Measurements from ENCODE around the gene GBF1. TPM values are rescaled to one million over a fixed set of nuclear protein-coding genes. Genes with fewer than 3 reads are reported as not detected.

The GBF1 gene
- total RNA-seq, 2 donors from 2014 or later = 63.2 to 65.3 TPM

DNA sequence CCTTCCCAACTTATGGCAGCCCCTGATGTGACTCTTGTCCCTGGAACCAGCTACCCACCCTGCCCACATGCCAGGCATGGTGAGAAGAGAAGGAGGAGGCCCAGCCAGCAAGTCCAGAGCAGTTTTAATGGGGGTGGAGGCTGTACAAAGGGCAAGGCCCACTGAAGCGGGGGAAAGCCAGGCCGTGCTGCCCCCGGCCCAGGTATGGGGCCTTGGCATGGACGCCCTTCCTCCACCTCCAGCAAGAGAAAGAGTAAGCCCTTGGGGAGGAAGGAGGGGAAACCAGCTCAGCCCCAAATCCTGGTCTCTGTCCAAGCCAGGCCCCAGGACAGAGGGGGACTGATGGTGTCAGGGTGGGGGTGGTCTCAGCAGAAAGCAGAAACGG is 157.2 kb downstream of the GBF1 start:
- no peak overlapping the region for H3K27ac Mint-ChIP-seq
- peaks cover 22 to 48% of the 10 kb centered on the region in 2 donors for H3K4me1 Mint-ChIP-seq (ENCODE audit: low read depth in 2 of 2)
- no peaks in the 10 kb centered on the region for H3K9me3 Mint-ChIP-seq
- no peak for DNase-seq (ENCODE audit: low spot score)
- peaks cover 7% of the 10 kb centered on the region for H3K36me3 Mint-ChIP-seq
- H3K27me3 Mint-ChIP-seq = no peaks in the 10 kb centered on the region
- H3K4me3 Mint-ChIP-seq = no peak overlapping the region
- ATAC-seq = no peak

DNA sequence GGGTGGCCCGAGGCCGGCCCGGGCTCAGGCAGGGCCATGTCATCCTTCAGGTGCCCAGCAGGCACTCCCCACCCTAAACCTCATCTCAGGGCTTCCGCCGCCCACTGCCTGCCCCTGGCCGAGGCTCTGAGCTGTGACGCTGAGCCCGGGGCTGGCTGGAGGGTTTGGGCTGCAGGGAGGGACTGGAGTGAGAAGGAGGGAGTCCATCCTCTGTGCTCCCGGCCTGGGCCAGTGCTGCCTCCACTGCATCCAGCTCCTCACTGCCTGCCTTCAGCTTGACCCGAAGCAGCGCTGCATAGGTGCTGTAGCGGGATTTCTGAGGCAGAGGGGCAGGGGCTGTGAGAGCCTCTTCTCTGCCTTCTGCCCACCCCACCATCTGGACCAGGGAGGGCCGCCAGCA is 157.8 kb downstream of the GBF1 start:
- ATAC-seq = no peak
- Mint-ChIP-seq H3K27me3 (peaks cover under 1 to 2% of the 10 kb centered on the region in 2 donors), H3K27ac (no peak overlapping the region), H3K9me3 (no peaks in the 10 kb centered on the region), H3K4me1 (ENCODE audit: low read depth in 2 of 2) (peaks cover 18 to 48% of the 10 kb centered on the region in 2 donors), H3K36me3 (peaks cover 4% of the 10 kb centered on the region), H3K4me3 (no peak overlapping the region)
- DNase-seq (ENCODE audit: low spot score) = no peak

DNA sequence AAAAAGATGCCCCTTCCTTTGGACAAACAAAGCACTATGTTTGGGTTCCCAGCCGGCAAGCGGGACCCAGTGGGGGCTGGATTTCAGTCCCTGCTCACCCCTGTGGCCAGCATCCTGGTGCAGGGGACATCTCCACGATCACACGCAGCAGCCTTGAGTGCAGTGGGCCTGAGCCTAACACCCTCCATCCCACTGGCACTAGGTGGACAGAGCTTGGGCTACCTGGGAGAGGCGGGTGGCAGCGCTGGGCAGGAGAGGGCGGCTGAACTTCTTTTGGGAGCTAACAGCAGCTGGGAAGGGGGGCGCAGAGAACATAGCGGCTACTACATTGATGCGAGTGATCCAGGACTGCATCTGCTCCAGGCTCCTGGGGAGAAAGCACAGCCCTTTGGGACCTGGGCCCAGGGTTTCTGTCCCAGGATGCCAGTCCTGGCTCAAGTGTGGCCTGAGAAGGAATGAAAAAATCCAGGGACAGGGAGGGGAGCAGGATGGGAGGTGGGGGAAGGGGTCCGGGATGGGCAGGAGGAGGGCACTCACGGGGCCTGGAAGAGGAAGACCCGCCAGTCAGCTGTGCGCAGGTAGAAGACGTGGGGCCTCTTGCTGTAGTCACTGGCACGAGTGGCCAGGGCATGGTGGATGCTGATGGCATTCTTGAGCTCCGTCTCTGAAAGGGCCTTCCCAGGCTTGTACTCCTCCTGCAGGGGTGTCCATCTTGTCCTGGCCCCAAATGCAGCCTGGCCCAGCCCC is 159.2 kb downstream of the GBF1 start:
- no peak overlapping the region for H3K4me3 Mint-ChIP-seq
- peaks cover 2% of the 10 kb centered on the region for H3K36me3 Mint-ChIP-seq
- ATAC-seq (no peak), DNase-seq (ENCODE audit: low spot score) (no peak)
- H3K27ac Mint-ChIP-seq = no peak overlapping the region
- H3K9me3 Mint-ChIP-seq = no peaks in the 10 kb centered on the region
- peaks cover 6 to 10% of the 10 kb centered on the region in 2 donors for H3K27me3 Mint-ChIP-seq
- H3K4me1 Mint-ChIP-seq (ENCODE audit: low read depth in 2 of 2) = peaks cover 18 to 45% of the 10 kb centered on the region in 2 donors

- Mint-ChIP-seq H3K27ac (peak overlapping the region in 1 of 2 donors; percentile 41), H3K4me3 (no peak overlapping the region)
- DNase-seq (ENCODE audit: low spot score) = no peak
Observed at GRCh38 chr10:102405108-102405571, 159.8 kb downstream of the GBF1 start.

GRCh38 chr10:102405632-102406031 is 160.3 kb downstream of the GBF1 start:
- H3K36me3 Mint-ChIP-seq = peaks cover 5% of the 10 kb centered on the region
- no peak overlapping the region for H3K4me3 Mint-ChIP-seq
- peaks cover 11 to 18% of the 10 kb centered on the region in 2 donors for H3K27me3 Mint-ChIP-seq
- H3K27ac Mint-ChIP-seq = peak overlapping the region; percentile 41
- no peak for DNase-seq (ENCODE audit: low spot score)
- H3K9me3 Mint-ChIP-seq = no peaks in the 10 kb centered on the region
- peaks cover 21 to 44% of the 10 kb centered on the region in 2 donors for H3K4me1 Mint-ChIP-seq (ENCODE audit: low read depth in 2 of 2)
- no peak for ATAC-seq

More at GRCh38 chr10:102405108-102405571, 159.8 kb downstream of the GBF1 start:
- Mint-ChIP-seq H3K9me3 (no peaks in the 10 kb centered on the region), H3K36me3 (peaks cover 5% of the 10 kb centered on the region), H3K27me3 (peaks cover 11 to 17% of the 10 kb centered on the region in 2 donors), H3K4me1 (ENCODE audit: low read depth in 2 of 2) (peaks cover 20 to 48% of the 10 kb centered on the region in 2 donors)
- no peak for ATAC-seq

DNA sequence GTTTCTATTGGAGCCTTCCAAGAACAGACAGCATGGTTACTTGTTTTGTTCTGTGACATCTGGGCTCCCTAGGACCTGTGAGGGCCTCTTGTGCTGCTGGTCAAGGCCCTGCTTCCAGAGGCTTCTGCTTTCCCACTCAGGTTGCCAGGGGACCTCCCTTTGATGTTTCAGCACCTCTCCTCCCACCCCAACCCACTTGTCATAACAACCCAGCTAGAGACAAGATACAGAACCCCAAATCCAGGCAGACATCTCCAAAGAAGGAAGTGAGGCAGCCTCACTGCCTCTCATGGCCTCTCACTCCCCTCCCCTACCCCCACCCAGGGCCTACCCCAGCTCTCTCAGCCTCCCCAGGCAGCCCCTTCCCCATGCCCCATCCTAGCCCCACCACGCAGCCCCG is 161.5 kb downstream of the GBF1 start:
- Mint-ChIP-seq H3K27ac (peak overlapping the region; percentile 41), H3K27me3 (peaks cover 20 to 28% of the 10 kb centered on the region in 2 donors), H3K36me3 (peaks cover 5% of the 10 kb centered on the region), H3K9me3 (no peaks in the 10 kb centered on the region), H3K4me3 (no peak overlapping the region), H3K4me1 (ENCODE audit: low read depth in 2 of 2) (peaks cover 28 to 51% of the 10 kb centered on the region in 2 donors)
- DNase-seq (ENCODE audit: low spot score) = no peak
- no peak for ATAC-seq

GRCh38 chr10:102407425-102408130 is 162.2 kb downstream of the GBF1 start:
- Mint-ChIP-seq H3K4me3 (peak overlapping the region; percentile 82), H3K27ac (no peak overlapping the region), H3K4me1 (ENCODE audit: low read depth in 2 of 2) (peaks cover 28 to 46% of the 10 kb centered on the region in 2 donors), H3K27me3 (peaks cover 24 to 31% of the 10 kb centered on the region in 2 donors), H3K36me3 (peaks cover 5% of the 10 kb centered on the region), H3K9me3 (no peaks in the 10 kb centered on the region)
- no peak for DNase-seq (ENCODE audit: low spot score)
- ATAC-seq = no peak

GRCh38 chr10:102408131-102408727 is 162.9 kb downstream of the GBF1 start:
- DNase-seq (ENCODE audit: low spot score) = no peak
- peak in 1 of 2 donors; percentile 11 for ATAC-seq
- peaks cover 28 to 46% of the 10 kb centered on the region in 2 donors for H3K4me1 Mint-ChIP-seq (ENCODE audit: low read depth in 2 of 2)
- peaks cover 25 to 31% of the 10 kb centered on the region in 2 donors for H3K27me3 Mint-ChIP-seq
- no peaks in the 10 kb centered on the region for H3K9me3 Mint-ChIP-seq
- peak overlapping the region; percentile 82 for H3K4me3 Mint-ChIP-seq
- peak overlapping the region in 1 of 2 donors; percentile 11 for H3K27ac Mint-ChIP-seq
- H3K36me3 Mint-ChIP-seq = peaks cover 5% of the 10 kb centered on the region

DNA sequence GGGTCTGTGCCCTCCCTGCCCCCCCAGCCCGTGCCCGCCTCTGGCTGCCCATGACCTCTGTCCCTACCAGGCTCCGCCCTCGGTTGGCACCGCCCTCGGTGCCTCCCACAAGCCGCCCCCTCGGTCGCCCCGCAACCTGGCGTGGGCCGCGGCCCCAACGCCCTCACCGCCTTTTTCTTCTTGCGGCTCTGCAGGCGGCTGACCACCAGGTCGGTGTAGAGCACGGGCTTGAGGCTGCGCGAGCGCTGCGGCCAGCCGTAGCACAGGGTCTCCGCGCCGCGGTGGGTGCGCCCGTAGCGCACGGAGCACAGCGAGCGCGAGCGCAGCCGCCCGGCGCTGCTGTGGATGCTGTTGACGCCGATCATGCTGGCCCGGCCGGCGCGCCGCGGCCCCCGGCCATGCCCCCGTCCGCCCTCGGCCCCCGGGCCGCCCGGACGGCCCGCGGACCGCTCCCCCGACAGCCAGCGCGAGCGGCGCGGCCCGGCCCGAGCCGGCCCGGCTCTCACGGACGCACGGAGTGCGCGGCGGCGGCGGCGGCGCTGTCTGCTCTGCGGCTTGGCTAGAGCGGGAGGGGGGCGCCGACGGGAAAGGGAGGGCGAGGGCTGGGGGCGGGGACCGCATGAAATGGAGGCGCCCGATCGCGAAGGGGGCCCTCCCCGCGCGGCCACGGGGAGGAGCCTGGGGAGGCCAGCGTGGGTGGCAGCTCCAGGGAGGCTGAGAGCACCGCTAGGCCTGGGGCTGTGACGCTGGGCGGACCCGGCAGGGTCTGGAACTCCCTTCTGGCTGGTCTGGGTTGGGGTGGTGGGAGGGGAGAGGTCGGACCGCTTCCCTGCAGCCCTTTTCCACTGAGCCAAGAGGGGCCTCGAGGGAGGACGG is 163.6 kb downstream of the GBF1 start:
- H3K9me3 Mint-ChIP-seq = no peaks in the 10 kb centered on the region
- peak overlapping the region; percentile 84 for H3K4me3 Mint-ChIP-seq
- H3K27ac Mint-ChIP-seq = peak overlapping the region in 1 of 2 donors; percentile 9
- H3K36me3 Mint-ChIP-seq = peaks cover 5% of the 10 kb centered on the region
- H3K27me3 Mint-ChIP-seq = peaks cover 25 to 31% of the 10 kb centered on the region in 2 donors
- DNase-seq (ENCODE audit: low spot score) (peak; percentile 82), ATAC-seq (peak; percentile 64 to 85)
- peaks cover 28 to 42% of the 10 kb centered on the region in 2 donors for H3K4me1 Mint-ChIP-seq (ENCODE audit: low read depth in 2 of 2)

GRCh38 chr10:102409604-102410428 is 164.5 kb downstream of the GBF1 start:
- Mint-ChIP-seq H3K4me1 (ENCODE audit: low read depth in 2 of 2) (peaks cover 28 to 42% of the 10 kb centered on the region in 2 donors), H3K36me3 (peaks cover 5% of the 10 kb centered on the region), H3K27ac (peak overlapping the region in 1 of 2 donors; percentile 9), H3K4me3 (peak overlapping the region; percentile 84), H3K27me3 (peaks cover 31 to 32% of the 10 kb centered on the region in 2 donors), H3K9me3 (no peaks in the 10 kb centered on the region)
- DNase-seq (ENCODE audit: low spot score) (no peak), ATAC-seq (no peak)

GRCh38 chr10:102410429-102411073 is 165.2 kb downstream of the GBF1 start:
- Mint-ChIP-seq H3K4me3 (peak overlapping the region; percentile 84), H3K9me3 (no peaks in the 10 kb centered on the region), H3K36me3 (peaks cover 5% of the 10 kb centered on the region), H3K27ac (peak overlapping the region in 1 of 2 donors; percentile 32), H3K27me3 (peaks cover 32 to 33% of the 10 kb centered on the region in 2 donors), H3K4me1 (ENCODE audit: low read depth in 2 of 2) (peaks cover 28 to 40% of the 10 kb centered on the region in 2 donors)
- no peak for DNase-seq (ENCODE audit: low spot score)
- ATAC-seq = no peak
